ENCODE data around the gene TSSK2. TPM values are rescaled to one million over a fixed set of nuclear protein-coding genes. Genes with fewer than 3 reads are reported as not detected.
A peak's percentile ranks its signal among the peaks of the same experiment; 100 is the strongest.

TSSK2 gene
- total RNA-seq, 2 experiments from 2014 or later: not detected

DNA sequence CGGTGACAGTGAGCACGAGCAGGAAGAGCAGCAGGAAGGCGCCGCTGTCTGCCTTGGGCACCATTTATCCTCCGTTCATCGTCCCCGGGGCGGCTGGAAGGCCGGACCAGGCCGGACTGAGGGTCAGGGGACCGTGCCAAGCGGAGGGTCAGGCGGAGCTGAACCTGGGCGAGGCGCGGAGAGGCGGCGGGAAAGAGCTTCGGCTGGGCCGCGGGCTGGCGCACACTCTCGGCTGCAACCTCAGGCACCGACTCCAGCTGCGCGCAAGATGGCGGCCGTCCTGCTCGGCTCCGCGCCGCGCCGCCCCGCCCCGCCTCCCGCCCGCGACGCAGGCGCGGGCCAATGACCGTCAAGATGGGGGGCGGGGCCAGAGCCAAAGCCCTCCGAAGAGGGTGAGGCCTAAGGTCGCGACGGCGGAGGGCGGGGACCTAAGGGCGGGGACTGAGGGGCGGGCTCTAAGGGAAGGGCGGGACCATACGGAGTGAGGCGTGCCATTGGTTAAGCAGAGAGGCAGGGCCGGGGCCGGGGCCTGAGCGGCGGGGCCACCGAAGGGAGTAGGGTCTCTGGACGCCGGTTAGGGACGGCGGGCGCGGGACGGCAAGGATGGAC lies 8.9 kb upstream of the TSSK2 start, which contains the start of gene DGCR2:
Gene DGCR2, minus strand, starts transcription at position 270 of the 609 bp plus-strand sequence. Its CDS starts 206 bp downstream, at position 64.
- intact Hi-C loops (cut with micrococcal nuclease; ENCODE audit: unreplicated experiment): no loop called here
- no peaks in the 10 kb centered on the region for H3K9me2 ChIP-seq (ENCODE audit: insufficient read depth, low read length)
- H3K4me1 ChIP-seq (ENCODE audit: insufficient read depth, low read length, poor library complexity, severe bottlenecking): peaks cover 46% of the 10 kb centered on the region
- peak within 1 kb of the TSS; percentile 83 for H2AFZ ChIP-seq (ENCODE audit: low read length)
- H3K27ac ChIP-seq (ENCODE audit: low read depth, low read length, poor library complexity, severe bottlenecking): peak within 1 kb of the TSS; percentile 53
- POLR2A ChIA-PET: interaction anchor here (0.6 kb wide), 1 partner anchor 117 kb away, joined by 4 read pairs; no protein-coding TSS in a partner anchor
- peak within 1 kb of the TSS; percentile 86 for H3K4me2 ChIP-seq (ENCODE audit: low read length)
- peaks cover 19% of the 10 kb centered on the region for H4K20me1 ChIP-seq (ENCODE audit: insufficient read depth, low read length)
- peak within 1 kb of the TSS; percentile 93 for H3K4me3 ChIP-seq (ENCODE audit: low read depth, low read length, poor library complexity, severe bottlenecking)
- no peak for TF ChIP-seq EZH2phosphoT487 (IDR thresholded peaks at IDR 0.05; ENCODE audit: borderline replicate concordance, low read depth, low read length)
- TF ChIP-seq, protein P1, sequence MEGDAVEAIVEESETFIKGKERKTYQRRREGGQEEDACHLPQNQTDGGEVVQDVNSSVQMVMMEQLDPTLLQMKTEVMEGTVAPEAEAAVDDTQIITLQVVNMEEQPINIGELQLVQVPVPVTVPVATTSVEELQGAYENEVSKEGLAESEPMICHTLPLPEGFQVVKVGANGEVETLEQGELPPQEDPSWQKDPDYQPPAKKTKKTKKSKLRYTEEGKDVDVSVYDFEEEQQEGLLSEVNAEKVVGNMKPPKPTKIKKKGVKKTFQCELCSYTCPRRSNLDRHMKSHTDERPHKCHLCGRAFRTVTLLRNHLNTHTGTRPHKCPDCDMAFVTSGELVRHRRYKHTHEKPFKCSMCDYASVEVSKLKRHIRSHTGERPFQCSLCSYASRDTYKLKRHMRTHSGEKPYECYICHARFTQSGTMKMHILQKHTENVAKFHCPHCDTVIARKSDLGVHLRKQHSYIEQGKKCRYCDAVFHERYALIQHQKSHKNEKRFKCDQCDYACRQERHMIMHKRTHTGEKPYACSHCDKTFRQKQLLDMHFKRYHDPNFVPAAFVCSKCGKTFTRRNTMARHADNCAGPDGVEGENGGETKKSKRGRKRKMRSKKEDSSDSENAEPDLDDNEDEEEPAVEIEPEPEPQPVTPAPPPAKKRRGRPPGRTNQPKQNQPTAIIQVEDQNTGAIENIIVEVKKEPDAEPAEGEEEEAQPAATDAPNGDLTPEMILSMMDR (conservative IDR thresholded peaks at IDR 0.05; ENCODE audit: low read length): no peak
- CTCF ChIA-PET (ENCODE audit: unreplicated experiment): no interaction called here
- H3K9me3 ChIP-seq (ENCODE audit: low read length): no peaks in the 10 kb centered on the region
- peak; percentile 97 for DNase-seq (ENCODE audit: low spot score)
- BruUV-seq (replicated peaks): no TSS peak
- H3K79me2 ChIP-seq (ENCODE audit: insufficient read depth, low read depth, low read length): peaks cover 43% of the 10 kb centered on the region
- H3K36me3 ChIP-seq (ENCODE audit: insufficient read depth, low read length): no peaks in the 10 kb centered on the region

DNA sequence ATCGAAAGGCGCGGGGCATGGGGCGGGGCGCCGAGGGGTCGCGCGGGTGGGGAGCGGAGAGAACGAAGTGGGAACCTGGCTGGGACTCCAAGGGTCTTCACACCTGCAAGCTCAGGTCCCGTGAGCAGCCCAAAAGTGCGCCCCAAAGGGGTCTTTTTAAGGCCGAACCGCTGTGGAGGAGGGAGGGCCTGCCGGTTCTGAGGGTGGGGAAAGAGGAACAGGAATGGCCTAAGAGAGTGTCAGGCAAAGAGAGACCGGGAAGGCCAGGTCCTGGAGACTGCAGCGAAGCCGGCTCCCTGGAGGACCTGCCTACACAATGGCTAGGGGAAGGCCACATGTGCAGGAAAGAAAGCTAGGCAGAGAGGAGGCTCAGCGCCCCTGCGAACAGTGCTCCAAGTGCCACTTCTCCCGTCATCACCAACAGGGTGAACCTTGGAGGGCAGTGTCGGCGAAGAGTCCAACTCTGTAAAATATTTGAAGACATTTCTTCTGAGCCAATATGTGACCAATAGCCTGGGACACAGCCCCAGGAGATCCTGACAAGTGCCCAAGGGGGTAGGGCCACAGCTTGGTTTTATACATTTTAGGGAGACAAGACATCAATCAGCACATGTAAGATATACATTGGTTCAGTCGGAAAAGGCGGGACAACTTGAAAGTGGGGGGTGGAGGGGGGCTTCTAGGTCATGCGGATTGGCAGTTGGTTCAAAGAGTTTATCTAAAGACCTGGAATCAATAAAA lies 8.2 kb upstream of the TSSK2 start:
- H3K27ac ChIP-seq (ENCODE audit: low read depth, low read length, poor library complexity, severe bottlenecking): no peak overlapping the region
- no peaks in the 10 kb centered on the region for H3K9me2 ChIP-seq (ENCODE audit: insufficient read depth, low read length)
- ChIA-PET POLR2A (interaction anchor here (0.6 kb wide), 1 partner anchor 118 kb away, joined by 4 read pairs; no protein-coding TSS in a partner anchor), CTCF (ENCODE audit: unreplicated experiment) (no interaction called here)
- intact Hi-C loops (cut with micrococcal nuclease; ENCODE audit: unreplicated experiment): no loop called here
- peaks cover 12% of the 10 kb centered on the region; the same call in 1 of the 2 replicates for H4K20me1 ChIP-seq (ENCODE audit: insufficient read depth, low read length)
- H3K4me2 ChIP-seq (ENCODE audit: low read length): peak overlapping the region; percentile 86
- no TSS peak for BruUV-seq (replicated peaks)
- H2AFZ ChIP-seq (ENCODE audit: low read length): peak overlapping the region; percentile 83
- H3K4me1 ChIP-seq (ENCODE audit: insufficient read depth, low read length, poor library complexity, severe bottlenecking): peaks cover 39% of the 10 kb centered on the region
- no peak for DNase-seq (ENCODE audit: low spot score)
- TF ChIP-seq, protein P1 (conservative IDR thresholded peaks at IDR 0.05; ENCODE audit: low read length): no peak
- no peak for TF ChIP-seq EZH2phosphoT487 (IDR thresholded peaks at IDR 0.05; ENCODE audit: borderline replicate concordance, low read depth, low read length)
- H3K79me2 ChIP-seq (ENCODE audit: insufficient read depth, low read depth, low read length): peaks cover 36% of the 10 kb centered on the region
- no peaks in the 10 kb centered on the region for H3K36me3 ChIP-seq (ENCODE audit: insufficient read depth, low read length)
- peak overlapping the region; percentile 93 for H3K4me3 ChIP-seq (ENCODE audit: low read depth, low read length, poor library complexity, severe bottlenecking)
- H3K9me3 ChIP-seq (ENCODE audit: low read length): no peaks in the 10 kb centered on the region
